Activated naive CD8-positive, alpha-beta T cell treated with anti-CD3 and anti-CD28 coated beads, Interleukin-2, amount 10 ng/mL, durations not matched to agents 7 days and 5 days (primary cell): Measurements from ENCODE around the gene KCNK18. TPM values are rescaled to one million over a fixed set of nuclear protein-coding genes. Genes with fewer than 3 reads are reported as not detected.

Source experiments
- ATAC-seq: fragments of 150-1000 bp; cut with Tn5 transposase; one replicate; pipeline ENCODE4 v1.10.0; 2021; ENCODE audit warnings: low read depth, moderate library complexity
- POLR2A ChIA-PET: fragments of 350-600 bp; sonication (Branson Sonifier 250); formaldehyde crosslinking; loops from one replicate; lab custom pipeline; 2021; ENCODE audit warnings: antibody characterized with exemption; lab: Charles Lee
- DNase-seq: peaks from one replicate; pipeline ENCODE4 v3.0.0; 2021
- H3K27ac Mint-ChIP-seq: one replicate; pipeline ENCODE4 v1.8.0; 2022; ENCODE audit warnings: mild to moderate bottlenecking, mixed read lengths
- H3K27me3 Mint-ChIP-seq: one replicate; pipeline ENCODE4 v1.8.0; 2022; ENCODE audit warnings: mild to moderate bottlenecking, moderate library complexity, mixed read lengths
- H3K36me3 Mint-ChIP-seq: one replicate; pipeline ENCODE4 v1.8.0; 2021; ENCODE audit warnings: mild to moderate bottlenecking, mixed read lengths
- H3K4me1 Mint-ChIP-seq: one replicate; pipeline ENCODE4 v1.8.0; 2021; ENCODE audit warnings: mixed read lengths
- H3K4me3 Mint-ChIP-seq: one replicate; pipeline ENCODE4 v1.8.0; 2022; ENCODE audit warnings: mild to moderate bottlenecking, moderate library complexity, mixed read lengths
- H3K9me3 Mint-ChIP-seq: one replicate; pipeline ENCODE4 v1.8.0; 2021; ENCODE audit warnings: mixed read lengths
- total RNA-seq, 2 experiments: library from RNA; stranded (reverse); gene quantifications; one replicate each; pipeline ENCODE4 v1.2.3, GENCODE V29; 2021

Gene KCNK18
- total RNA-seq, 2 experiments from 2014 or later, result not detected

GRCh38 chr10:117239721-117240620 lies 42.7 kb downstream of the KCNK18 start:
- POLR2A ChIA-PET, result no interaction called here
- Mint-ChIP-seq H3K27ac (no peak overlapping the region), H3K36me3 (no peaks in the 10 kb centered on the region), H3K4me1 (peaks cover 9% of the 10 kb centered on the region), H3K27me3 (peaks cover 50% of the 10 kb centered on the region), H3K4me3 (no peak overlapping the region), H3K9me3 (peaks cover 1% of the 10 kb centered on the region)
- no peak for ATAC-seq
- DNase-seq, result no peak

GRCh38 chr10:117240621-117241529 lies 43.6 kb downstream of the KCNK18 start, which contains the start of gene SLC18A2:
TSS of gene SLC18A2 (plus strand) at chr10:117241114. CDS start at chr10:117241694, 580 bp downstream.
- ATAC-seq (no peak), DNase-seq (no peak)
- Mint-ChIP-seq H3K27me3 (peaks cover 55% of the 10 kb centered on the region), H3K4me3 (peak within 1 kb of the TSS; percentile 38), H3K36me3 (no peaks in the 10 kb centered on the region), H3K9me3 (peaks cover 1% of the 10 kb centered on the region), H3K27ac (no peak within 1 kb of the TSS), H3K4me1 (peaks cover 9% of the 10 kb centered on the region)
- POLR2A ChIA-PET, result no interaction called here

- Mint-ChIP-seq H3K4me1 (peaks cover 9% of the 10 kb centered on the region), H3K9me3 (peaks cover 1% of the 10 kb centered on the region), H3K4me3 (peak overlapping the region; percentile 38), H3K27me3 (peaks cover 46% of the 10 kb centered on the region), H3K27ac (no peak overlapping the region), H3K36me3 (no peaks in the 10 kb centered on the region)
- POLR2A ChIA-PET, result no interaction called here
- DNase-seq, result peak; percentile 36
- no peak for ATAC-seq
These were observed 44.5 kb downstream of the KCNK18 start for GRCh38 chr10:117241541-117242462.

GRCh38 chr10:117242463-117242832 lies 45.2 kb downstream of the KCNK18 start:
- POLR2A ChIA-PET, result no interaction called here
- peaks cover 9% of the 10 kb centered on the region for H3K4me1 Mint-ChIP-seq
- DNase-seq (no peak), ATAC-seq (no peak)
- H3K27me3 Mint-ChIP-seq, result peaks cover 45% of the 10 kb centered on the region
- H3K36me3 Mint-ChIP-seq, result no peaks in the 10 kb centered on the region
- no peak overlapping the region for H3K4me3 Mint-ChIP-seq
- peaks cover under 1% of the 10 kb centered on the region for H3K9me3 Mint-ChIP-seq
- H3K27ac Mint-ChIP-seq, result no peak overlapping the region

- ATAC-seq (no peak), DNase-seq (no peak)
- H3K4me3 Mint-ChIP-seq, result no peak overlapping the region
- no peaks in the 10 kb centered on the region for H3K9me3 Mint-ChIP-seq
- peaks cover 41% of the 10 kb centered on the region for H3K27me3 Mint-ChIP-seq
- H3K36me3 Mint-ChIP-seq, result no peaks in the 10 kb centered on the region
- H3K27ac Mint-ChIP-seq, result no peak overlapping the region
- POLR2A ChIA-PET, result no interaction called here
- peaks cover 8% of the 10 kb centered on the region for H3K4me1 Mint-ChIP-seq
These were observed 49.8 kb downstream of the KCNK18 start for GRCh38 chr10:117246997-117247671.

GRCh38 chr10:117248750-117249465 lies 51.6 kb downstream of the KCNK18 start:
- no peaks in the 10 kb centered on the region for H3K36me3 Mint-ChIP-seq
- no peak for DNase-seq
- H3K4me3 Mint-ChIP-seq, result no peak overlapping the region
- no peaks in the 10 kb centered on the region for H3K9me3 Mint-ChIP-seq
- peaks cover 27% of the 10 kb centered on the region for H3K27me3 Mint-ChIP-seq
- H3K27ac Mint-ChIP-seq, result no peak overlapping the region
- POLR2A ChIA-PET, result no interaction called here
- H3K4me1 Mint-ChIP-seq, result peaks cover 8% of the 10 kb centered on the region
- ATAC-seq, result no peak

- Mint-ChIP-seq H3K27me3 (peaks cover 21% of the 10 kb centered on the region), H3K27ac (no peak overlapping the region), H3K4me1 (peaks cover 8% of the 10 kb centered on the region), H3K36me3 (no peaks in the 10 kb centered on the region), H3K9me3 (no peaks in the 10 kb centered on the region), H3K4me3 (no peak overlapping the region)
- DNase-seq (no peak), ATAC-seq (no peak)
- POLR2A ChIA-PET, result no interaction called here
These were observed 52.3 kb downstream of the KCNK18 start for GRCh38 chr10:117249493-117250093.

- peaks cover 17% of the 10 kb centered on the region for H3K27me3 Mint-ChIP-seq
- H3K4me1 Mint-ChIP-seq, result peaks cover 8% of the 10 kb centered on the region
- no peak overlapping the region for H3K4me3 Mint-ChIP-seq
- DNase-seq, result no peak
- POLR2A ChIA-PET, result no interaction called here
- no peaks in the 10 kb centered on the region for H3K36me3 Mint-ChIP-seq
- no peak for ATAC-seq
- no peaks in the 10 kb centered on the region for H3K9me3 Mint-ChIP-seq
- no peak overlapping the region for H3K27ac Mint-ChIP-seq
These were observed 53.1 kb downstream of the KCNK18 start for GRCh38 chr10:117250411-117250810.

- ATAC-seq, result no peak
- no peak for DNase-seq
- no peak overlapping the region for H3K4me3 Mint-ChIP-seq
These were observed 56.6 kb downstream of the KCNK18 start for GRCh38 chr10:117253908-117254307.

GRCh38 chr10:117254338-117254737 lies 57.0 kb downstream of the KCNK18 start:
- no peaks in the 10 kb centered on the region for H3K36me3 Mint-ChIP-seq
- H3K4me1 Mint-ChIP-seq, result peaks cover 3% of the 10 kb centered on the region
- POLR2A ChIA-PET, result no interaction called here
- no peak overlapping the region for H3K27ac Mint-ChIP-seq
- no peak overlapping the region for H3K4me3 Mint-ChIP-seq
- DNase-seq, result no peak
- peaks cover 12% of the 10 kb centered on the region for H3K27me3 Mint-ChIP-seq
- no peak for ATAC-seq
- no peaks in the 10 kb centered on the region for H3K9me3 Mint-ChIP-seq

More at GRCh38 chr10:117253908-117254307, 56.6 kb downstream of the KCNK18 start:
- Mint-ChIP-seq H3K27ac (no peak overlapping the region), H3K27me3 (peaks cover 11% of the 10 kb centered on the region), H3K9me3 (no peaks in the 10 kb centered on the region), H3K36me3 (no peaks in the 10 kb centered on the region), H3K4me1 (peaks cover 3% of the 10 kb centered on the region)
- POLR2A ChIA-PET, result no interaction called here

GRCh38 chr10:117254774-117255735 lies 57.8 kb downstream of the KCNK18 start:
- POLR2A ChIA-PET, result no interaction called here
- no peak overlapping the region for H3K27ac Mint-ChIP-seq
- H3K27me3 Mint-ChIP-seq, result peaks cover 18% of the 10 kb centered on the region
- DNase-seq (no peak), ATAC-seq (no peak)
- no peak overlapping the region for H3K4me3 Mint-ChIP-seq
- no peaks in the 10 kb centered on the region for H3K9me3 Mint-ChIP-seq
- no peaks in the 10 kb centered on the region for H3K36me3 Mint-ChIP-seq
- H3K4me1 Mint-ChIP-seq, result peaks cover 3% of the 10 kb centered on the region
